HepG2 (cell line): ENCODE results near the gene UBE3A. TPM values are rescaled to one million over a fixed set of nuclear protein-coding genes. Genes with fewer than 3 reads are reported as not detected.

ENCODE experiments used
- ATAC-seq: fragments of 200-7000 bp; cut with Tn5 transposase; 3 replicates; pipeline ENCODE4 v1.9.1; 2020; ENCODE audit warnings: mild to moderate bottlenecking, moderate library complexity
- BruUV-seq: library from RNA; stranded (reverse); fragments of 400-500 nt; replicated peaks from 2 replicates; lab custom pipeline; 2021; lab: Mats Ljungman, UMichigan
- CTCF ChIA-PET: fragments of 300-600 bp; formaldehyde crosslinking; extraction: SDS; loops from one replicate; lab custom pipeline; 2021; ENCODE audit warnings: low total read pairs, inconsistent platforms, low intra/inter-chr PET ratio; lab: Yijun Ruan, JAX
- POLR2A ChIA-PET: fragments of 350-600 bp; sonication (Branson Sonifier 250); formaldehyde crosslinking; loops from one replicate; lab custom pipeline; 2020; ENCODE audit warnings: antibody characterized with exemption, inconsistent platforms; lab: Yijun Ruan, JAX
- DNase-seq: peaks from one replicate; pipeline ENCODE4 v3.0.0-alpha.2; 2015; ENCODE audit warnings: low spot score
- FAIRE-seq: peaks from 3 replicates; lab custom pipeline; 2011; peaks lifted over from hg19 to GRCh38; lab: Jason Lieb, UNC
- H2AFZ ChIP-seq: one replicate; pipeline ENCODE4 v1.6.1; 2011; ENCODE audit warnings: low read length, inconsistent platforms
- H3K27ac ChIP-seq: fragments of 300-600 bp; 3 replicates; pipeline ENCODE4 v1.8.0; 2011; ENCODE audit warnings: mixed run types, mild to moderate bottlenecking, mixed read lengths, low read length, inconsistent platforms; ENCODE audit not compliant: insufficient read depth; ENCODE audit errors: extremely low read length
- H3K27me3 ChIP-seq, 2 experiments: fragments of 200-600 bp in 1 of 2; 2 replicates in 1 of 2; 3 replicates in 1 of 2; pipeline versions ENCODE4 v1.6.0 to v1.8.0; 2011; ENCODE audit warnings: low read length in 2 of 2, mild to moderate bottlenecking in 2 of 2, moderate library complexity in 2 of 2, inconsistent platforms in 1 of 2; ENCODE audit not compliant: insufficient read depth in 2 of 2, control insufficient read depth in 1 of 2
- H3K36me3 ChIP-seq, 2 experiments: fragments of 200-600 bp in 1 of 2; replicated peaks in 1 of 2; 2 replicates in 1 of 2; 3 replicates in 1 of 2; pipeline versions ENCODE4 v1.5.1 to v1.8.0; 2011; ENCODE audit warnings: low read length in 2 of 2, inconsistent platforms in 1 of 2; ENCODE audit not compliant: insufficient read depth in 2 of 2, control insufficient read depth in 1 of 2
- H3K4me1 ChIP-seq: 2 replicates; pipeline ENCODE4 v1.5.1; 2012; ENCODE audit warnings: low read length, inconsistent platforms; ENCODE audit not compliant: insufficient read depth
- H3K4me2 ChIP-seq: 2 replicates; pipeline ENCODE4 v1.6.0; 2011; ENCODE audit warnings: low read depth, low read length, inconsistent platforms
- H3K4me3 ChIP-seq, 3 experiments: fragments of 200-600 bp in 1 of 3; sonication (generic), shearing (Covaris generic) in 1 of 3; replicated peaks in 1 of 3; 2 replicates each; pipeline ENCODE4 v1.5.1; 2011 to 2016; ENCODE audit warnings: low read length in 3 of 3, inconsistent platforms in 2 of 3, low read depth in 2 of 3, mild to moderate bottlenecking in 2 of 3, control low read depth in 1 of 3, mixed read lengths in 1 of 3; ENCODE audit not compliant: insufficient read depth in 1 of 3
- H3K79me2 ChIP-seq: one replicate; pipeline ENCODE4 v1.6.1; 2011; ENCODE audit warnings: low read length, inconsistent platforms; ENCODE audit not compliant: insufficient read depth
- H3K9ac ChIP-seq: 2 replicates; pipeline ENCODE4 v1.6.0; 2011; ENCODE audit warnings: mild to moderate bottlenecking, low read depth, low read length, inconsistent platforms; ENCODE audit not compliant: insufficient read depth
- H3K9me3 ChIP-seq: 2 replicates; pipeline ENCODE4 v1.5.1; 2012; ENCODE audit warnings: mild to moderate bottlenecking, low read length
- H4K20me1 ChIP-seq: 2 replicates; pipeline ENCODE4 v1.6.0; 2011; ENCODE audit warnings: inconsistent platforms, mild to moderate bottlenecking, low read length, moderate library complexity; ENCODE audit not compliant: insufficient read depth
- BCLAF1 ChIP-seq: fragments of 450-650 bp; IDR thresholded peaks from 2 replicates; pipeline ENCODE4 v1.6.1; 2017; ENCODE audit warnings: mild to moderate bottlenecking
- MNT ChIP-seq: fragments of 450-650 bp; IDR thresholded peaks from 2 replicates; pipeline ENCODE4 v1.6.1; 2016
- WIZ ChIP-seq: sonication (generic); formaldehyde crosslinking; IDR thresholded peaks from 2 replicates; pipeline ENCODE4 v1.5.1; 2020; ENCODE audit warnings: mild to moderate bottlenecking, missing genetic modification reagents
- WGBS: methylation state at CpG from one replicate; pipeline ENCODE4 v1.1.6; 2017; ENCODE audit warnings: low lambda C conversion rate; 5-methylcytosine and 5-hydroxymethylcytosine counted together
- in situ Hi-C: cut with HindIII; loops from 2 replicates; pipeline ENCODE4 v1.10.0; 2017; ENCODE audit warnings: low pct_unique_long_range_greater_than_20kb; ENCODE audit not compliant: extremely low pct_ligation_motif_present
- intact Hi-C: fragments of 100-400 bp; cut with micrococcal nuclease; formaldehyde crosslinking; loops from one replicate; pipeline ENCODE4 v1.10.0; 2022; ENCODE audit not compliant: unreplicated experiment
- polyA plus RNA-seq, 8 experiments: library from polyadenylated mRNA; depleted of rRNA in 3 of 8; stranded (reverse) in 7 of 8; unstranded in 1 of 8; fragments of >200 nt; fragmentation: Illumina TruSeq in 4 of 8; extraction: Trizol in 4 of 8; gene quantifications; 2 replicates each; pipeline versions ENCODE4 v1.2.1 to v1.2.3, GENCODE V29; 2011 to 2016; ENCODE audit warnings: low read depth in 4 of 8, missing spikeins in 1 of 8, mixed read lengths in 1 of 8; ENCODE audit not compliant: insufficient read depth in 1 of 8
- total RNA-seq, 5 experiments: library from RNA; depleted of rRNA; stranded (reverse); fragments of >200 nt; fragmentation: Illumina TruSeq; extraction: Trizol; gene quantifications; 2 replicates each; pipeline ENCODE4 v1.2.3, GENCODE V29; 2016; ENCODE audit warnings: low read depth in 1 of 5
- TF ChIP-seq, protein P1 (sequence below): sonication (generic); formaldehyde crosslinking; IDR thresholded peaks from 2 replicates; pipeline ENCODE4 v1.4.0; 2020; ENCODE audit warnings: low read depth, missing genetic modification reagents

Gene UBE3A
- total and polyA plus RNA-seq, 2 of the 13 experiments (the other 11 are each of a cell fraction or from before 2014, with no cell fraction given), result 17.3 to 80.5 TPM

- POLR2A ChIA-PET, result no interaction called here
- CTCF ChIA-PET, result no interaction called here
- no peak for FAIRE-seq
- Histone ChIP-seq H3K9ac (no peak overlapping the region), H4K20me1 (no peaks in the 10 kb centered on the region), H2AFZ (no peak overlapping the region), H3K4me1 (peaks cover 23% of the 10 kb centered on the region), H3K4me2 (no peak overlapping the region), H3K27ac (no peak overlapping the region), H3K36me3 (0 out of 5 replicates have a peak, but pooled peaks cover 0 to 1% of the 10 kb centered on the region in 2 experiments), H3K4me3 (no peak overlapping the region), H3K9me3 (peaks cover 6% of the 10 kb centered on the region), H3K79me2 (no peaks in the 10 kb centered on the region), H3K27me3 (no peaks in the 10 kb centered on the region)
- DNase-seq, result no peak
- WGBS, result 91% methylated on average over 2 of the region's 2 CpGs
- TF ChIP-seq WIZ (CRISPR knock-in tag) (no peak), MNT (peak; percentile 82), BCLAF1 (no peak)
- TF ChIP-seq, protein P1, sequence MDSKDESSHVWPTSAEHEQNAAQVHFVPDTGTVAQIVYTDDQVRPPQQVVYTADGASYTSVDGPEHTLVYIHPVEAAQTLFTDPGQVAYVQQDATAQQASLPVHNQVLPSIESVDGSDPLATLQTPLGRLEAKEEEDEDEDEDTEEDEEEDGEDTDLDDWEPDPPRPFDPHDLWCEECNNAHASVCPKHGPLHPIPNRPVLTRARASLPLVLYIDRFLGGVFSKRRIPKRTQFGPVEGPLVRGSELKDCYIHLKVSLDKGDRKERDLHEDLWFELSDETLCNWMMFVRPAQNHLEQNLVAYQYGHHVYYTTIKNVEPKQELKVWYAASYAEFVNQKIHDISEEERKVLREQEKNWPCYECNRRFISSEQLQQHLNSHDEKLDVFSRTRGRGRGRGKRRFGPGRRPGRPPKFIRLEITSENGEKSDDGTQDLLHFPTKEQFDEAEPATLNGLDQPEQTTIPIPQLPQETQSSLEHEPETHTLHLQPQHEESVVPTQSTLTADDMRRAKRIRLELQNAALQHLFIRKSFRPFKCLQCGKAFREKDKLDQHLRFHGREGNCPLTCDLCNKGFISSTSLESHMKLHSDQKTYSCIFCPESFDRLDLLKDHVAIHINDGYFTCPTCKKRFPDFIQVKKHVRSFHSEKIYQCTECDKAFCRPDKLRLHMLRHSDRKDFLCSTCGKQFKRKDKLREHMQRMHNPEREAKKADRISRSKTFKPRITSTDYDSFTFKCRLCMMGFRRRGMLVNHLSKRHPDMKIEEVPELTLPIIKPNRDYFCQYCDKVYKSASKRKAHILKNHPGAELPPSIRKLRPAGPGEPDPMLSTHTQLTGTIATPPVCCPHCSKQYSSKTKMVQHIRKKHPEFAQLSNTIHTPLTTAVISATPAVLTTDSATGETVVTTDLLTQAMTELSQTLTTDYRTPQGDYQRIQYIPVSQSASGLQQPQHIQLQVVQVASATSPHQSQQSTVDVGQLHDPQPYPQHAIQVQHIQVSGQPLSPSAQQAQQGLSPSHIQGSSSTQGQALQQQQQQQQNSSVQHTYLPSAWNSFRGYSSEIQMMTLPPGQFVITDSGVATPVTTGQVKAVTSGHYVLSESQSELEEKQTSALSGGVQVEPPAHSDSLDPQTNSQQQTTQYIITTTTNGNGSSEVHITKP (CRISPR knock-in tag), result no peak
- in situ Hi-C loops (no loop called here), intact Hi-C loops (no loop called here)
- no TSS peak for BruUV-seq
- ATAC-seq, result no peak
These were observed 109.1 kb downstream of the UBE3A start for GRCh38 chr15:25329696-25330095.
